Endometrium (tissue), 2 donors: ENCODE results near the gene CEP250.
"Not testable (repeated sequence)": the region's sequence is repeated elsewhere in the genome, so short reads cannot be mapped to it uniquely, and the experiment has no call there.

Experiments
- FAIRE-seq: peaks from 2 replicates; lab custom pipeline; 2012; peaks lifted over from hg19 to GRCh38; lab: Jason Lieb, UNC
- donor health status: control.
- donor health status: control.

CEP250 gene

GRCh38 chr20:35457539-35457938 is 2.1 kb downstream of the CEP250 start:
- FAIRE-seq: not testable (repeated sequence)

GRCh38 chr20:35458388-35458787 is 3.0 kb downstream of the CEP250 start:
- no peak for FAIRE-seq

- FAIRE-seq: no peak
Measured at GRCh38 chr20:35461620-35462019, 6.2 kb downstream of the CEP250 start.

- FAIRE-seq: no peak
Measured at GRCh38 chr20:35462351-35462750, 7.0 kb downstream of the CEP250 start.

- FAIRE-seq: no peak
Measured at GRCh38 chr20:35463455-35464300, 8.3 kb downstream of the CEP250 start.

- FAIRE-seq: no peak
Measured at GRCh38 chr20:35465976-35466375, 10.6 kb downstream of the CEP250 start.

GRCh38 chr20:35466856-35467255 is 11.5 kb downstream of the CEP250 start:
- no peak for FAIRE-seq

GRCh38 chr20:35467339-35468224 is 12.2 kb downstream of the CEP250 start:
- FAIRE-seq: no peak

GRCh38 chr20:35468671-35469334 is 13.4 kb downstream of the CEP250 start:
- no peak for FAIRE-seq

GRCh38 chr20:35472209-35472608 is 16.8 kb downstream of the CEP250 start:
- FAIRE-seq: no peak

- FAIRE-seq: no peak
Measured at GRCh38 chr20:35473684-35474083, 18.3 kb downstream of the CEP250 start.

- no peak for FAIRE-seq
Measured at GRCh38 chr20:35474303-35474871, 19.0 kb downstream of the CEP250 start.

GRCh38 chr20:35476288-35476687 is 20.9 kb downstream of the CEP250 start:
- FAIRE-seq: no peak

- no peak for FAIRE-seq
Measured at GRCh38 chr20:35478804-35479472, 23.5 kb downstream of the CEP250 start.

- no peak for FAIRE-seq
Measured at GRCh38 chr20:35479798-35480197, 24.4 kb downstream of the CEP250 start.

GRCh38 chr20:35487479-35487878 is 32.1 kb downstream of the CEP250 start:
- FAIRE-seq: no peak

GRCh38 chr20:35489717-35490116 is 34.3 kb downstream of the CEP250 start:
- FAIRE-seq: no peak

- no peak for FAIRE-seq
Measured at GRCh38 chr20:35490736-35491181, 35.4 kb downstream of the CEP250 start.

- no peak for FAIRE-seq
Measured at GRCh38 chr20:35491823-35492222, 36.4 kb downstream of the CEP250 start.

GRCh38 chr20:35492352-35492751 is 37.0 kb downstream of the CEP250 start:
- FAIRE-seq: no peak

- FAIRE-seq: no peak
Measured at GRCh38 chr20:35496481-35496880, 41.1 kb downstream of the CEP250 start.

GRCh38 chr20:35497320-35497719 is 41.9 kb downstream of the CEP250 start:
- no peak for FAIRE-seq
